Vagina (tissue), 2 donors: ENCODE results near the gene PTTG1IP.

Experiments used
- CTCF ChIP-seq, 3 experiments: fragments of 450-650 bp in 2 of 3; fragments of 200-600 bp in 1 of 3; sonication (generic) in 1 of 3; IDR thresholded peaks; one replicate each; pipeline ENCODE4 v1.5.1; 2017 to 2019; ENCODE audit warnings: antibody characterized with exemption in 3 of 3, mild to moderate bottlenecking in 2 of 3, moderate library complexity in 2 of 3
- POLR2A ChIP-seq, 2 donors: fragments of 450-650 bp; IDR thresholded peaks; one replicate each; pipeline ENCODE4 v1.6.1; 2017; ENCODE audit warnings: antibody characterized with exemption in 2 of 2, mild to moderate bottlenecking in 2 of 2, moderate library complexity in 2 of 2

GRCh38 chr21:44813727-44814126, 59.8 kb downstream of the PTTG1IP start:
- no peak for TF ChIP-seq CTCF (IDR thresholded peaks at IDR 0.05)
- TF ChIP-seq POLR2A (IDR thresholded peaks at IDR 0.05): no peak
